H1 (cell line): ENCODE data around the gene ACTR5. TPM values are rescaled to one million over a fixed set of nuclear protein-coding genes. Genes with fewer than 3 reads are reported as not detected.

Source experiments
- CTCF ChIA-PET: fragments of 300-600 bp; sonication (Branson Sonifier 250); formaldehyde crosslinking; loops from one replicate; lab custom pipeline; 2021; ENCODE audit not compliant: partially characterized antibody; lab: Charles Lee
- POLR2A ChIA-PET: fragments of 300-600 bp; sonication (Branson Sonifier 250); formaldehyde crosslinking; loops from one replicate; lab custom pipeline; 2021; ENCODE audit warnings: inconsistent platforms; ENCODE audit not compliant: partially characterized antibody; lab: Charles Lee
- DNase-seq, 2 experiments: peaks; one replicate each; pipeline versions ENCODE4 v3.0.0 to v3.0.0-alpha.2; 2010 to 2022; ENCODE audit warnings: low spot score in 2 of 2, low read depth in 1 of 2, mixed read lengths in 1 of 2
- FAIRE-seq: peaks from 2 replicates; lab custom pipeline; 2011; peaks lifted over from hg19 to GRCh38; lab: Jason Lieb, UNC
- H2AFZ ChIP-seq: 2 replicates; pipeline ENCODE4 v1.8.1; 2012; ENCODE audit warnings: low read length, inconsistent platforms
- H2AK5ac ChIP-seq: 2 replicates; pipeline ENCODE4 v1.6.1; 2013; ENCODE audit warnings: low read depth, low read length
- H2BK120ac ChIP-seq: replicated peaks from 2 replicates; pipeline ENCODE3; 2013; ENCODE audit warnings: low read depth, low read length, inconsistent platforms
- H2BK12ac ChIP-seq: 2 replicates; pipeline ENCODE4 v1.6.1; 2013; ENCODE audit warnings: low read depth, low read length
- H2BK15ac ChIP-seq: 2 replicates; pipeline ENCODE4 v1.6.1; 2013; ENCODE audit warnings: low read length
- H2BK20ac ChIP-seq: 2 replicates; pipeline ENCODE4 v1.6.1; 2013; ENCODE audit warnings: low read length
- H2BK5ac ChIP-seq: 2 replicates; pipeline ENCODE4 v1.6.1; 2013; ENCODE audit warnings: low read depth, low read length
- H3K14ac ChIP-seq: 2 replicates; pipeline ENCODE4 v1.6.1; 2013; ENCODE audit warnings: inconsistent platforms; ENCODE audit not compliant: insufficient read length
- H3K18ac ChIP-seq: 2 replicates; pipeline ENCODE4 v1.6.1; 2013; ENCODE audit warnings: low read length; ENCODE audit errors: extremely low read depth
- H3K23ac ChIP-seq: 2 replicates; pipeline ENCODE4 v1.6.1; 2013; ENCODE audit warnings: inconsistent platforms; ENCODE audit not compliant: insufficient read length
- H3K23me2 ChIP-seq: 2 replicates; pipeline ENCODE4 v1.6.1; 2013; ENCODE audit warnings: low read depth, low read length
- H3K27ac ChIP-seq: 2 replicates; pipeline ENCODE4 v1.6.1; 2011; ENCODE audit warnings: low read depth, low read length, inconsistent platforms
- H3K27me3 ChIP-seq, 4 experiments: replicated peaks in 1 of 4; 1 replicate in 1 of 4; 2 replicates in 3 of 4; pipeline versions ENCODE4 v1.6.1 to v1.8.1; 2011 to 2013; ENCODE audit warnings: low read length in 3 of 4, mild to moderate bottlenecking in 3 of 4, inconsistent platforms in 2 of 4, mixed read lengths in 2 of 4, moderate library complexity in 1 of 4; ENCODE audit not compliant: control insufficient read depth in 3 of 4, insufficient read depth in 3 of 4; ENCODE audit errors: extremely low read depth in 1 of 4
- H3K36me3 ChIP-seq, 4 experiments: 2 replicates each; pipeline versions ENCODE4 v1.6.1 to v1.8.1; 2011 to 2013; ENCODE audit warnings: mild to moderate bottlenecking in 4 of 4, low read length in 3 of 4, moderate library complexity in 2 of 4, control low read depth in 1 of 4, inconsistent platforms in 1 of 4; ENCODE audit not compliant: insufficient read depth in 4 of 4, control insufficient read depth in 2 of 4
- H3K4ac ChIP-seq: replicated peaks from 2 replicates; pipeline ENCODE3; 2013; ENCODE audit warnings: low read length, low read depth, mixed read lengths, inconsistent platforms; ENCODE audit not compliant: insufficient read length
- H3K4me1 ChIP-seq, 4 experiments: replicated peaks in 1 of 4; 1 replicate in 1 of 4; 2 replicates in 3 of 4; pipeline versions ENCODE4 v1.6.1 to v1.8.1; 2011 to 2013; ENCODE audit warnings: low read length in 3 of 4, inconsistent platforms in 2 of 4, mixed read lengths in 1 of 4; ENCODE audit not compliant: insufficient read depth in 4 of 4, control insufficient read depth in 3 of 4
- H3K4me2 ChIP-seq, 2 experiments: 2 replicates each; pipeline versions ENCODE4 v1.6.1 to v1.8.1; 2011 to 2013; ENCODE audit warnings: low read depth in 2 of 2, low read length in 2 of 2, control low read depth in 1 of 2, inconsistent platforms in 1 of 2, mild to moderate bottlenecking in 1 of 2; ENCODE audit not compliant: insufficient read depth in 1 of 2
- H3K4me3 ChIP-seq, 4 experiments: fragments of 200-600, 300-600 bp in 1 of 4; sonication (generic), shearing (Covaris generic), sonication (Bioruptor Twin) in 1 of 4; 2 replicates each; pipeline versions ENCODE4 v1.5.1 to v1.8.1; 2011 to 2016; ENCODE audit warnings: low read length in 4 of 4, low read depth in 3 of 4, control low read depth in 2 of 4, inconsistent platforms in 2 of 4, mild to moderate bottlenecking in 2 of 4, mixed read lengths in 1 of 4, moderate library complexity in 1 of 4; ENCODE audit not compliant: insufficient read depth in 2 of 4; ENCODE audit errors: extremely low read depth in 1 of 4
- H3K56ac ChIP-seq: replicated peaks from 2 replicates; pipeline ENCODE3; 2013; ENCODE audit warnings: low read depth, mild to moderate bottlenecking, mixed read lengths, low read length, inconsistent platforms; ENCODE audit not compliant: insufficient read length
- H3K79me1 ChIP-seq: 2 replicates; pipeline ENCODE4 v1.6.1; 2013; ENCODE audit warnings: low read depth, low read length, control low read depth
- H3K79me2 ChIP-seq, 2 experiments: 2 replicates each; pipeline versions ENCODE4 v1.6.1 to v1.8.1; 2012 to 2013; ENCODE audit warnings: low read length in 2 of 2, mild to moderate bottlenecking in 2 of 2, inconsistent platforms in 1 of 2; ENCODE audit not compliant: insufficient read depth in 2 of 2, control insufficient read depth in 1 of 2
- H3K9ac ChIP-seq, 4 experiments: replicated peaks in 1 of 4; 1 replicate in 1 of 4; 2 replicates in 3 of 4; pipeline versions ENCODE4 v1.6.1 to v1.8.1; 2011 to 2013; ENCODE audit warnings: low read depth in 3 of 4, low read length in 3 of 4, control low read depth in 2 of 4, mild to moderate bottlenecking in 2 of 4, moderate library complexity in 2 of 4, inconsistent platforms in 1 of 4; ENCODE audit errors: extremely low read depth in 1 of 4
- H3K9me3 ChIP-seq, 2 experiments: 2 replicates each; pipeline versions ENCODE4 v1.6.1 to v1.8.1; 2012 to 2013; ENCODE audit warnings: mild to moderate bottlenecking in 2 of 2, moderate library complexity in 2 of 2, control low read depth in 1 of 2, inconsistent platforms in 1 of 2, low read depth in 1 of 2, low read length in 1 of 2, mixed read lengths in 1 of 2; ENCODE audit not compliant: insufficient read depth in 2 of 2
- H4K20me1 ChIP-seq, 2 experiments: replicated peaks in 1 of 2; 2 replicates each; pipeline versions ENCODE3 to v1.8.1; 2011 to 2013; ENCODE audit warnings: inconsistent platforms in 2 of 2, low read length in 2 of 2, mild to moderate bottlenecking in 1 of 2; ENCODE audit not compliant: insufficient read depth in 2 of 2, control insufficient read depth in 1 of 2
- H4K5ac ChIP-seq: 2 replicates; pipeline ENCODE4 v1.6.1; 2013; ENCODE audit warnings: low read length, low read depth, mixed read lengths, inconsistent platforms; ENCODE audit not compliant: insufficient read length
- H4K8ac ChIP-seq: 2 replicates; pipeline ENCODE4 v1.8.0; 2013; ENCODE audit warnings: mild to moderate bottlenecking, moderate library complexity, low read length, inconsistent platforms; ENCODE audit not compliant: insufficient read depth; ENCODE audit errors: extremely low read depth
- H4K91ac ChIP-seq: replicated peaks from 2 replicates; pipeline ENCODE3; 2013; ENCODE audit warnings: low read length, mixed read lengths, inconsistent platforms; ENCODE audit not compliant: insufficient read length
- CTBP2 ChIP-seq: IDR thresholded peaks from 2 replicates; pipeline ENCODE4 v1.7.0; 2011; ENCODE audit warnings: borderline replicate concordance, mild to moderate bottlenecking, moderate library complexity, mixed read lengths, low read length; ENCODE audit not compliant: insufficient read depth, insufficient read length
- EP300 ChIP-seq, 2 experiments: IDR thresholded peaks; 1 replicate in 1 of 2; 2 replicates in 1 of 2; pipeline ENCODE4 v1.6.1; 2011 to 2012; ENCODE audit warnings: low read depth in 2 of 2, low read length in 2 of 2, mild to moderate bottlenecking in 2 of 2, borderline replicate concordance in 1 of 2, inconsistent platforms in 1 of 2, moderate library complexity in 1 of 2
- GABPA ChIP-seq: IDR thresholded peaks from 2 replicates; pipeline ENCODE4 v1.6.1; 2011; ENCODE audit warnings: mild to moderate bottlenecking, low read length, moderate library complexity, borderline replicate concordance; ENCODE audit not compliant: insufficient read depth
- KDM4A ChIP-seq: IDR thresholded peaks from one replicate; pipeline ENCODE4 v1.7.1; 2012; ENCODE audit warnings: low read depth, mild to moderate bottlenecking, moderate library complexity, low read length, inconsistent platforms; ENCODE audit not compliant: severe bottlenecking
- NRF1 ChIP-seq: IDR thresholded peaks from 2 replicates; pipeline ENCODE4 v1.6.1; 2011; ENCODE audit warnings: mild to moderate bottlenecking, low read depth, low read length, improper control_type of control experiment
- RBBP5 ChIP-seq: IDR thresholded peaks from 2 replicates; pipeline ENCODE4 v1.7.1; 2012; ENCODE audit warnings: low read depth, mild to moderate bottlenecking, inconsistent platforms, low read length, moderate library complexity, borderline replicate concordance
- SAP30 ChIP-seq: fragments of 300-600 bp; sonication (generic); IDR thresholded peaks from 2 replicates; pipeline ENCODE4 v1.7.1; 2012; ENCODE audit warnings: low read length, moderate library complexity, mild to moderate bottlenecking, inconsistent platforms; ENCODE audit not compliant: insufficient read depth, insufficient replicate concordance
- SIN3A ChIP-seq, 2 experiments: IDR thresholded peaks in 1 of 2; conservative IDR thresholded peaks in 1 of 2; 2 replicates each; pipeline ENCODE4 v1.6.1; 2011 to 2012; ENCODE audit warnings: low read length in 2 of 2, improper control_type of control experiment in 1 of 2, low read depth in 1 of 2, mild to moderate bottlenecking in 1 of 2
- SRF ChIP-seq: IDR thresholded peaks from 2 replicates; pipeline ENCODE4 v1.6.1; 2011; ENCODE audit warnings: mild to moderate bottlenecking, low read depth, low read length, moderate library complexity
- TCF12 ChIP-seq: IDR thresholded peaks from 2 replicates; pipeline ENCODE4 v1.6.1; 2011; ENCODE audit warnings: low read depth, mild to moderate bottlenecking, low read length
- USF2 ChIP-seq: IDR thresholded peaks from 2 replicates; pipeline ENCODE4 v1.6.1; 2011; ENCODE audit warnings: low read length, improper control_type of control experiment
- WGBS, 2 experiments: shearing (Covaris generic) in 1 of 2; methylation state at CpG; one replicate each; pipeline versions ENCODE4 v1.1.6 to v1.1.7; 2013 to 2015; ENCODE audit warnings: low lambda C conversion rate in 2 of 2, mixed read lengths in 2 of 2, inconsistent platforms in 1 of 2, low coverage in 1 of 2, missing lambda C conversion rate in 1 of 2; ENCODE audit not compliant: insufficient replicate concordance in 2 of 2, insufficient coverage in 1 of 2, insufficient read length in 1 of 2; ENCODE audit errors: extremely low coverage in 1 of 2, missing lambda C conversion rate in 1 of 2; 5-methylcytosine and 5-hydroxymethylcytosine counted together
- polyA plus RNA-seq, 7 experiments: library from polyadenylated mRNA; depleted of rRNA in 3 of 7; stranded (reverse) in 5 of 7; unstranded in 2 of 7; fragments of >200 nt in 5 of 7; fragments of 200-250 nt in 2 of 7; gene quantifications; 1 replicate in 5 of 7; 2 replicates in 1 of 7; 4 replicates in 1 of 7; pipeline versions ENCODE4 v1.2.1 to v1.2.3, GENCODE V29; 2011 to 2013; ENCODE audit warnings: missing spikeins in 2 of 7, mixed read lengths in 2 of 7
- total RNA-seq: library from RNA; stranded (reverse); fragmentation: NEBNext Ultra II Directional; extraction: Animal tissue kit (Norgen Biotek cat#: 25700); gene quantifications from 2 replicates; pipeline ENCODE4 v1.2.1, GENCODE V29; 2021

The ACTR5 gene
- total and polyA plus RNA-seq, 2 of the 8 experiments (the other 6 are each of a cell fraction or from before 2014, with no cell fraction given) = 10.4 to 14.4 TPM

DNA sequence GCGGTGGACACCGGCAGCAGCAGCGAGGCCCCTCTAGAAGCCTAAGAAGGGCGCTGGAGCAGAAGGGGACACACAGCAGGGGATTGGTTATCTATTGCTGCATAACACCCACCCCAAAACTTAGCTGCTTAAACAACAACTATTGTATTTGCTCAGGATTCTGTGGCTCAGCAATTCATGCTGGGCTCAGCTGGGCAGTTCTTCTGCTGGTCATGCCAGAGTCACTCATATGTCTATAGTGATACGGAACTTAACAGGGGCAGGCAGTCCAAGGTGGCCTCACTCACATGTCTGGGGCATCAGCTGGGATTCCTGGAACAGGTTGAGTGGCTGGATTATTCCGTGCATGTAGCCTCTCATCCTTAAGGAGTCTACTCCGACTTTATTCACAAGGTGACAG, 39.6 kb downstream of the ACTR5 start:
- Histone ChIP-seq H3K27me3 (no peaks in the 10 kb centered on the region), H3K79me1 (no peaks in the 10 kb centered on the region), H4K8ac (no peak overlapping the region), H3K9ac (no peak overlapping the region), H2BK12ac (peak overlapping the region; percentile 4; the same call in 1 of the 2 replicates), H3K23me2 (no peaks in the 10 kb centered on the region), H3K18ac (no peak overlapping the region), H2AK5ac (no peak overlapping the region), H4K20me1 (no peaks in the 10 kb centered on the region), H2BK20ac (peak overlapping the region; percentile 77; the same call in 1 of the 2 replicates), H2BK120ac (no peak overlapping the region), H3K14ac (no peak overlapping the region), H3K23ac (no peak overlapping the region), H3K36me3 (no peaks in the 10 kb centered on the region), H2BK15ac (peak overlapping the region; percentile 12; the same call in 1 of the 2 replicates), H2BK5ac (no peak overlapping the region), H4K91ac (no peak overlapping the region), H2AFZ (no peak overlapping the region), H3K4me1 (no peaks in the 10 kb centered on the region), H4K5ac (no peak overlapping the region), H3K79me2 (no peaks in the 10 kb centered on the region), H3K4me3 (no peak overlapping the region), H3K4ac (no peak overlapping the region), H3K9me3 (no peaks in the 10 kb centered on the region), H3K27ac (no peak overlapping the region), H3K4me2 (no peak overlapping the region), H3K56ac (no peak overlapping the region)
- no peak for FAIRE-seq
- POLR2A ChIA-PET = interaction anchor here (1.0 to 3.6 kb wide), 4 partner anchors 9 to 31 kb away, joined by 3 to 18 read pairs (median 4); partner anchors contain the start of gene PPP1R16B
- DNase-seq = no peak
- CTCF ChIA-PET = interaction anchor here (0.9 to 6.7 kb wide), 6 partner anchors 15 to 72 kb away, joined by 3 to 63 read pairs (median 4); partner anchors contain the start of genes ACTR5 and SLC32A1
- 92% methylated on average over 7 of the region's 7 CpGs; no CpG with 5 or more reads in 1 of the 2 experiments for WGBS, 2 experiments
- TF ChIP-seq NRF1 (no peak), RBBP5 (no peak), GABPA (no peak), SAP30 (no peak), CTBP2 (no peak), SIN3A (conservative IDR thresholded peaks at IDR 0.05 in 1 of 2, IDR thresholded peaks at IDR 0.05 in 1 of 2; ENCODE audit: low read depth in 1 of 2, low read length in 2 of 2) (no peak), SRF (no peak), KDM4A (no peak), TCF12 (no peak), EP300 (IDR thresholded peaks at IDR 0.05; ENCODE audit: borderline replicate concordance in 1 of 2, low read depth in 2 of 2, low read length in 2 of 2) (no peak), USF2 (no peak)
